Stimulated activated CD4-positive, alpha-beta T cell treated with anti-CD3 and anti-CD28 coated beads, TNF-alpha, amount 100 ng/mL, for 1 hour (primary cell): ENCODE results near the gene GGCT.

Source experiments
- DNase-seq, 3 donors: peaks; one replicate each; pipeline ENCODE4 v3.0.0-alpha.2; 2020; ENCODE audit warnings: low read depth in 3 of 3, low spot score in 1 of 3

Gene GGCT

DNA sequence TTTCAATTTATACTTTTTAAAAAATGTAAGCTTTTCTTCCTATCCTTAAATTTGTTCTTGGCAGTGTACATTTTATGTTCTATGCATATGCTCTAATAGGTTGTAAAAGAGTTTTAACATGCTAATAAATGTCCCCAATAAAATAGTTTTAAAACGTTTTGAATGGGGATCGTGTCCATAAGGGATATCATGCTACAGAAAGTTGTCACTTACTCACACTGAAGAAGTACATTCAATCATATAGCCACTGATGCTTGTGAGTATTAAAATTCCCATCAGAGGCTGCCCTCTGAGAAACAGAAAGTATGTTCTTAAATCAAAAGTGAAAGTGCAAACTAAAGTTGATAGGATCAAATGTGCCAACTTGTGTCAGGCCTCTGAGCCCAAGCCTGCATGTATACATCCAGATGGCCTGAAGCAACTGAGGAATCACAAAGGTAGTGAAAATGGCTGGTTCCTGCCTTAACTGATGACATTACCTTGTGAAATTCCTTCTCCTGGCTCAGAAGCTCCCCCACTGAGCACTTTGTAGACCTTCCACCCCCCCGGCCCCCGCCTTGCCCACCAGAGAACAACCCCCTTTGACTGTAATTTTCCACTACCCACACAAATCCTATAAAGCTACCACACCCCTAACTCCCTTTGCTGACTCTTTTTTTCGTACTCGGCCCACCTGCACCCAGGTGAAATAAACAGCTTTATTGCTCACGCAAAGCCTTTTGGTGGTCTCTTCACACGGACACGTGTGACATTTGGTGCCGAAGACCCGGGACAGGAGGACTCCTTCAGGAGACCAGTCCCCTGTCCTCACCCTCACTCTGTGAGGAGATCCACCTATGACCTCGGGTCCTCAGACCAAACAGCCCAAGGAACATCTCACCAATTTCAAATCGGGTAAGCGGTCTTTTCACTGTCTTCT is 25.2 kb downstream of the GGCT start:
- no peak for DNase-seq

DNA sequence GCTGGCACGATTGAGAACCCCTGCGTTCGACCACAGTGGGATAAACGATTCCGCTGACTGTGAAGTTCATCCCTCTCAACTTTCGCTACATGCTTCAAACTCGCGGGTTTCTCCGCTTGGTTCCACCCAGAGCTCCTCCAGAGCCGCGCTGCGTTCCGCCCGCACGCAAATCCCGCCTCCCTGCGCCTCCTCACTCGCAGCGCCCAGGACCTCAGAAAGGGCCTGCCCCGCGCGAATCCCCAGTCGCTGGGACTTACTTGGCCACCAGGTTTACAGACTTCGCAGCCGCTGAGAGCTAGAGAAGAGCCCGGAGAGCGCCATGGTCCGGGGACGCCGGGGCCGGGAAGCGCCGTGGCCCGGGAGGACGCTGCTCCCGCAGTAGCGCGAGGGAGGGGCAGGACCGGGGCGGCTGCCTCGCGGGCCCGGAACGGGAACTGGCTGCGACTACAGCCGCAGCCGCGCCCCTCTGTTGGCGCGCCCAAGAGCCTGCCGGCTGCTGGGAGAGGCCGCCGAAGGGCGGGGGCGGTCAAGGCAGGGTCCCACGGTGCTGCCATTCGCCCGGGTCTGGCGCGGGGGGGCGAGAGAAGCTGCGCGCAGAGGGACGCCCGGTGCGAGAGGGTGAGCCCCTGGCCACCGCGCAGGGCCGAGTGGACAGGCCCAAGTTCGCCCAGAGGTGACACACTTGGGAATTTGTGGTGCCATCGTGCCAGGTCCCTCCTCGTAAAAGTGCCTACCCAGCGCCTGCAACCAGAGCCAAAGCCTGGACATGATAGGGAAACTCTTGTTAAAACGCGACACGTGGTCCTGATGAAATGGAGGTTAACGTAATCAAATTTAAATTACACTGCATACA is 26.1 kb downstream of the GGCT start, which contains the start of gene NOD1:
Gene NOD1 (minus strand): TSS at position 436 of the 853 bp plus-strand sequence. CDS start 21,863 bp downstream, outside the sequence.
- DNase-seq: peak in 2 of 3 donors; percentile 25 to 50

DNA sequence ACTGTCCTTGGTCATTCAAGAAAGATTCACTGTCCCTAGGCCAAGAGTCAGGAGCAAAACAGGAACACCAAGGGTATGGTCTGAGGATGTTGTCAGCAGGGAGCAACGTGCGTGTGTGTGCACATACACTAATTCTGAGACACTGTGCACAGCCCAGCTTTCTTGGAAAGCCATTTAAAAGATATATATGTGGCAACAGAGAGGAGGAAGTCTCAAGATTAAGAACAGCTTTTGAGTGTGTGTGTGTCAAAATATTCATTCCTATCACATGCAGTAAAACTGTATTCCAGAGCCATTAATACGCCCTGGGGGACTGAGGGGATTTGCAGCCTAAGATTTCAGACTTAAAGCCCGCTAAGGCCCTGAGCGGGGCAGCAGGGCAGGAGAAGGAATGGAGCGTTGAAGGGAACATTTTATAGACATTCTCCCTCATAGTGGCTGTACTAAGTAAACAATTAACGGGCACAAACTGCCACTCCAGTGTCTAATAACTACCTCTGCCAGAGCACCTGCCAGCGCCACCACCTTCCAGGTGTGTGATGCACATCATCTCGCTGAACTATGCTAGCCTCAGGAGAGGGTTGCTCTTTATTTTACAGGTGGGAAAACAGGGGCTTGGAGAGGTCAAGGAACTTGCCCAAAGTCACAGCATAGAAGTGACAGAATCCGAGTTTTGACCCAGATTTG is 28.0 kb downstream of the GGCT start:
- no peak for DNase-seq

DNA sequence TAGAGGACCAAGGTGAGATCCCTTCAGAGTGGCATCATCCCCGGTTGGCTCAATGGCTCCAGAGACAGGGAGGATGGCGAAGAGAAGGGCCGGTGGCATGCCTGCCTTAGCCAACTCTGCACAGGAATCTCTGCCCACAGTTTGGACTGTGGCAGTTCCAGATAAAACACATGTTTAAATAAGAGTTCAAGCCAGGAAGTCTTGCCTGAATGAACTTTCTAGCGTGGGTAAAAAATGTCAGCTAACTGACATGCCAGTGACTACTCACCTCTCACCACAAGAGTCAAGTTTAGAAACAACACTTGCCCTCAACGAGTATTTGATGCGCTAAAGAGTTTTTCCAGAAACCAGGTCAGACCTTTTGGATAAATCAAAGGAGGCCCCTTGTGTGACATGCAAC is 29.0 kb downstream of the GGCT start:
- no peak for DNase-seq

DNA sequence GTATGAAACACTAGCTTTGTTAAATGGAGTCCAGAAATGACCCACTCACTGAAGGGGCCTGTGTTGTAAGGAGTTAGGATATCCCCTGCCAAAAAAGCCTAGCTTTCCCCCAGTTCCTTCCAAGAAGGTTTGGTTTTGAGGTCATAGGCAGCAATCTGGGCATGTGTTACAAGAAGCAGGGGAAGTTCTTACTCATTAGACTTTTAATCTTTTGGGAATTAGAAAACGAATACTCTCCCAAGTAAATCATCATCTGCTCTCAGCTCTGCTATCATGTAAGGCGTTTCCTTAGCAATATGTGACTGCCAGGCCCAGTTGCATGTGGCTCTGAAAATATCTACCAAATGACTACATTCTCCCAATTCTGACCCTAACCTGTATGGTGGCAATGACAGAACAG is 29.7 kb downstream of the GGCT start:
- DNase-seq: no peak

DNA sequence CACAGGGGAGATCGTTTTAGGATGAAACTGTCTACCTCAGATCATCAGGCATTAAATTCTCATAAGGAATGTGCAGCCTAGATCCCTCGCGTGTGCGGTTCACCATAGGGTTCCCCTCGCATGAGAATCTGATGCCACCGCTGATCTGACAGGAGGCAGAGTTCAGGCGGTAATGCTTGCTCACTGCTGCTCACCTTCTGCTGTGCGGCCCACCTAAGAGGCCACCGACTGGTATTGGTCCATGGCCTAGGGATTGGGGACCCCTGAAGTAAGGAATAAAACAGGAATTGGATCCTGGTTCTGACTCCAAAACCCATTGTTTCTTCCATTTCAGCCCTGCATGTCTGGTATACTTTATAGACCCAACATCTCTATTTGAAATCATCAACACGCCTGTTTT is 30.1 kb downstream of the GGCT start:
- no peak for DNase-seq

DNA sequence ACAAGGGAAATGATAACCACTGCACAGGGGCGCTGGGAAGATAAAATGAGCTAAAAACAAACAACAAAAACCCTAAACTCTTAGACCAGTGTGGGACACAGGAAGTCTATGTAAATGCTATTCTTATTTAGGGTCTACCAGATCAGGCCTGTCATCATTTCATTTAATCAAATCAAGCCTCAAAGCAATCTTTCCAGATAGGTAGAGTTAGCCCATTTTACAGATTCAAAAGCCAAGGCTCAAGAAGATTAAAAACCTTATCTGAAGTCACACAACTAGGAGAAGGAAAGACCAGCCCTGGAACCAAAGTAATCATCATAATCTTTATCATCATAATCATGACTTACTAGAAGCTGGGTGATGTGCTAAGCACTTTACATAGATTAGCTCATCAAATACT is 30.7 kb downstream of the GGCT start:
- no peak for DNase-seq

DNA sequence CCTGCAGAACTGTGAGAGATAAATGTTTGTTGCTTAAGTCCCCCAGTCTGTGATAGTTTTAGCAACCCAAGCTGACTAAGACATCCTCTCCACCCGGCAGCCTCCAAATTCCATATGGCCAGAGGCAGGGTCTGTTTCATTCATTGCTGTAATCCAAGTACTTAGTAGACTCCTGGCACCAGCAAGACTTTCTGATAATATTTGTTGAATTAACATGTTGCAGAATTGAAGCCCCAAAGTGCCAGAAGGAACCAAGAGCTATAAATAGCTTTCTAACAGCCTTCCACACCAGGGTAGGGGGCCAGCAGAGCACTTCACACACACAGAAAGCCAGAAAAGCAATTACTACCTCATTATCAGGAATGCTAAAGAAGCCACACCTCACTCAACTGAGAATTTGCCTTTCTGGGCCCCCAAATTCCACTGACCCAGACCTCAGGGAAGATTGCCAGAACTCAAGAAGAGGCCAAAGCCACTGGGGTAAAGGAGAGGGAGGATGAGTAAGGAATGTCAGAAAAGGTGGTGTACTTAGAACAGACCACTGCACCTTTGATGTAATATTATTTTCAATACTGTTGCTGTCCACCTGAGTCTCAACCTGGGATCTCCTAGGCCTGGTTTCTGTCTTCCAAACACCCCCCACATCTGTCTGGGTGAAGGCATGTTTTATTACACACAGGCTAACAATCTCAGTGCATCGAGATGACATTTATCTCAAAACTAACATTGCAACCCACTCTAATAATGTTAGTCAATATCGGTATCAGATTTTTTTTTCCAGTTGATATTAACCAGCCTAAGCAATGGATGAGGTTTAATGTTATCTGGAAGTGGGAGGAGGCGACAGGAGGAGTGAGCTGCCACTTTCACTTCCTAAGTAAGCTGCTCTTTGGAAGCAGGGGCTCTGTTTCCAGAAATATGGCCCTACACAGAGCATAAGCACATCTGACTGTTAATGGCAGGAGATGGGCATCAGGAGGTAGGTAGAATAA is 31.5 kb downstream of the GGCT start:
- no peak for DNase-seq

DNA sequence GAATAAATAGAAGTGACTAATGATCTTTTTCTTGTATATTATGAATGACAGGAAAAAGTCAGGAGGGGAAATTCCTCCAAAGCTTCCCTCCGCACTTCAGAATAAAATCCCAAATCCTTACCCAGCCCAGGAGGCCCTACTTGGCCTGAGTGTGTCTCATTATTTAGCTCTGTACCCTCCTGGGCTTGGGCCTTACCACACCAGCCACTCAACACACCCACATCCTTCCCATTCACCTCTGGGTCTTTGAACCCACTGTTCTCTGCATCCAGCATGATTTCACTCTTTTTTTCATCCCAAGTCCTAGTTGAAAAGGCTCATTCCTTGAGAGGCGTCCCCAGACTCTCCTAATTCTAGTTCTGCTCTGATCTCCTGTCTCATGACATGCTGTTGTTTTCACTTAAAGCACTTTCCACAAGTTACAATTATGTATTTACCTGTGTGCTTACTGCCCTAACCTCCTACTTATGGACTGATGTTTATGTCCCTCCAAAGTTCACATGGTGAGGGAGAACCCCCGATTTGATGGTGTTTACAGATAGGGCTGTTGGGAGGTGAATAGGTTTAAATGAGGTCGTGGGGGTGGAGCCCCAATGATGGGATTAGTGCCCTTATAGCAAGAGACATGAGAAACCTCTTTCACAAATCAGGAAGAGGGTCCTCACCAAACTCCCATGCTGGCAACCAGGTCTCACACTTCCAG is 32.4 kb downstream of the GGCT start:
- DNase-seq: no peak

DNA sequence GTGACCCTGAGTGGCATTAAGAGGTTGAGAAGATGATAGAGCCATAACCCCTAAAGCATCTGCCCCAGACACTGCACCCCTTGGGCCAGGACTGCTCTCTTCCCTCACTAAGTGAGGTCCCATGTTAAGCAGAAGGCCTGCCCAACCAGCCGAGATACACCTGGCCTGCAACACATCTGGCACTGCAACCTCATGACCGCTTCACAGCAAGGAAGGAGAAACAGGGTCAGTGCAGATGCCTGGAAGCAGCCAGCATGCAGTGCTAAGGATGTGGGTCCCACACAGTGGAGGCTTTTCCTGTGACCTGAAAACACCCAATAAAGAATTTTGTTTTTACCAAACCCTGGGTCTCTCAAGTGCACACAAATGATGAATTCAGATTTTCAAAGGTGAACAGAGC is 33.4 kb downstream of the GGCT start:
- DNase-seq: no peak

DNA sequence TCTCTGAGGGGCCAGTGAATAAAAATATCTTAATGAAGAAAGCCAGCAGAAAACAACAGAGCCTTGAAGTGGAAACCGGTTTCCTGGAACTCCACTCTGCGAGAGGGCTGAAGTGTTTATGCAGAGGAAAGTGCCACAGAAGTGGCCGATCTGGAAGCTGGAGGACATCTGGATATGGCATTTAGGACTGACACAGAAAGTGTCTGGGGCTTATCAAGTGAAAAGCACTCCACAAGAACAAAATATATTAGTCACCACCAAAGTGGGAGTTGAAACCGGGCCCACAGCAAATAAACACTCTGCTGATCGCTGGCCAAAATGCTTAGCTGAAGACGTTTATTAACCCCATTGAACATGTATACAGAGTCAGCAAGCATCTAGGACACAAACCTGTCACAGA is 33.9 kb downstream of the GGCT start:
- no peak for DNase-seq

DNA sequence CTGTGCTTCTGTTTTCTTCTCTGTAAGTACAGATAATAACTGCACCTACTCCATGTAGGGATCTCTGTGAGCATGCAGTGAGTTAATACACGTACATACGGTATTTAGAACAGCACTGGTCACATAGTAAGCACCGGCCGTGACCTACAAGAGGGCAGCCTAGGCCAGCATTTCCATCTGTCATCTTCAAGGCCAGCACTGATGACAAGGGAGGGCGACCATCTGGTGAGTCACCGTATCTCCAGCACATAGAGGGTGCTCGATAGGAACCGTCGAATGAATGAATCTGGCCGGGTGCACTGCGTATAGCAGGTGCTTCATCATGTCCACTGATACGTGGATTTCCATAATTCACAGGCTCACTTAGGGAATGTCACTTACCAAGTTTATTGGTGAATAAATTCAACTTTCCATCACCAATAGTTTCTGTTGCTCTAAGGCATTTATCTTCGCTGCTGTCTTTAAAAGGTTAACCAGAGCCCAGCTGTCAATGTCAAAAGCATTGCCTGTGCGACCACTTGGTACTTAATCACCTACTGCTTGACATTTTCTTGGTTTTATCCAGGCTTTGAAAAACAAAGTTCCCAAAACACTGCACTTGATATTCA is 34.4 kb downstream of the GGCT start:
- DNase-seq: no peak

DNA sequence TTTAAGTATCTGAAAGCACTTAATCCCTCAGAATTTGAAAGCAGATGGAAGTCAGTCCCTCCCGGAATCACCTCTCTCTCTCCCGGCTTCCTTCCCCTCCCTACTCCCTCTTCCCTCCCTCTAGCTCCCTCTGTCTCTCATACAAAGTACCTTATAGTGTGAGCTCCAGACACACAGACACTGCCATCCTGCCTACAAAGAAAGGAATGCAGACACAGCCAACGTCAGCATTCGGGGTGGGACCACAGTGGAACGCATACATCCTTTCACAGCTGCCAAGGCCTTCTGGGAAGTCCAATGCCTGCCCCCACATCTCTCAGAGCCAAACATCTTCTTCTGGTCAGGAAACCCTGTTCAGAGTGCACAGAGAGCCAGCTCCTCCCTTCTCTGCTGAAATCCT is 35.3 kb downstream of the GGCT start:
- DNase-seq: no peak

DNA sequence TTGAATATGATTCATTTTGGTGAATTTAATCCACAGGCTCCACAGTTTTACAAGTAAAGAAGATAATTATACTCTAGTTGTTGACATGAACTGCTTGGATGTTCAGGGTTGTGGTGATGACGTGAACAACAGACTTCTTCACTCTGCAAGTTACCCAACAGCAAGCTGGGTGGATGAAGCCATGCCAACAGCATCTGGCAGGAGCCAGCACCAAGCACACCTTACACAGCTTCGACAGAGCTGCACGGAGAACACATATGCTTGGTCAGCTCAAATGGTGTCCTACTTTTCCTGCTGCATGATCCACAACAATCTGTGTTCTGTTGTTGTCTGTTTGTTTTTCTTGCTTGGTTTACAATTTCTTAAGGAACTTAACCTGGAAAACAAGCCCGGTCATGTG is 35.8 kb downstream of the GGCT start:
- no peak for DNase-seq

DNA sequence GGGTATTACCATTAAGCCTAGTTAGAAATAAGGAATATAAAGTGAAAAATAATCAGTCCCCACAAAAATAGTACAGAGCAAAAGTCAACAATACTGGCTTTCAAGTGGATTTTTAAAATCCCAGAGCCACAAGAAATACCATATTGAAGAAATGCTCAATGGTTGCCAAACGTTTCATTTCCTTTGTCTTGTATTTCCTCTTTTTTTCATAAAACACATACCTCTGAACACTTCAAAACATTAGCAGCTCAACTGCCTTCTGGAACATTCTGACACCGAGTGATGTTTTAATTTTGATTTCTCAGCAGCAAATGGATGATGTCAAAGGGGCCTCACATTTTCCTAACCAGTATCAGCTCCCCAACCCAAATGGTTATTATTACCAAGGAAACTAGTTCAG is 36.6 kb downstream of the GGCT start:
- no peak for DNase-seq

DNA sequence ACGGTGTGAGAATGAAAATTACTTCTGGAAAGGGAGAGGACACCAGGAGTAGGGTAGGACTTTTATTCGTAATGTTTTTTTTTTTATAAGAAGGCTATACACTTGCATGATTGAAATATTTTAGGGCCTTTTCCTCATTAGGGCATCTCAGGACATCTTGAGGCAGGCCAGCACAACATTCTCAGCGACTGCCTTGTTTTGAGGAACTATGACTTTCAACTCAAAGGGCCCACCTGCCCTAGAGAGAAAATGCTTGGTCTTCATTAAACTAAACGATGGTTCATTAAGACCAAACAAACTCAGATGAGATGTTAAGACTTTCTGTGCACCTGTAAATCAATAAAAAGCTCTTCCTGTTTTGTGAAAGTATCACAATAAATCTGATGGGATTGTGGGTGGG is 37.4 kb downstream of the GGCT start:
- no peak for DNase-seq

DNA sequence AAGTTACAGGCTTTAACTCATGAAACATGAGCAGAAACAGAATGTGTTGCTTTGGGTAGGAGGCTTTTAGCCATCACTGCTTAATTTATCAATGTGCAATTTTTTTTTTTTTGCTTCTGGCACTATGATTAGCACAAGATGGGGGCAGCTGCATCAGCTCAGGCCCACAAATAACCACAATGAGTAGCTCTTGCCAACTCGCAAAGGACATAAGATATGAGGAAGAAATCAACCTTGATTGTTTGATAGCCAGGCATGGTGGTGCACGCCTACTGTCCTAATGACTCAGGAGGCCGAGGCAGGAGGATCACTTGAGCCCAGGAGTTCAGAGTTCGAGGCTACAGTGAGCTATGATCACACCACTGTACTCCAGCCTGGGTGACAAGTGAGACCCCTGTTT is 38.4 kb downstream of the GGCT start:
- no peak for DNase-seq

DNA sequence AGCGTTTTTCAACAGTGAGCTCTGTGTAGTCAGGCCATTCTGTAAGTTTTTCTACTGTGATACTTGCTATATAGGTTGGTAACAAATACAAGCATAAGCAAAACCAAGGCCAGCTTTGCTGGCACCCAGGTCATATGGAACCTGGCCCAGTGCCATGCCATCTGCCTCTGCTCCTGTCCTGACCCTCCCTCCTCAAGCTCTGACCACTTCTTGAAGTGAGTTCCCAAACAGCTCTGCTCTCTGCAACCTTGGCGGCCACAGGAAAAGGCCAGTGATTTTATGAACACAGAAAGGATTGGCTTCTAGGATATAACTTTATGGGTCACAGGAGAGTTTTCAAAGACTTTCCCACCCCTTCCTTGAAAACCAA is 38.8 kb downstream of the GGCT start:
- DNase-seq: no peak

DNA sequence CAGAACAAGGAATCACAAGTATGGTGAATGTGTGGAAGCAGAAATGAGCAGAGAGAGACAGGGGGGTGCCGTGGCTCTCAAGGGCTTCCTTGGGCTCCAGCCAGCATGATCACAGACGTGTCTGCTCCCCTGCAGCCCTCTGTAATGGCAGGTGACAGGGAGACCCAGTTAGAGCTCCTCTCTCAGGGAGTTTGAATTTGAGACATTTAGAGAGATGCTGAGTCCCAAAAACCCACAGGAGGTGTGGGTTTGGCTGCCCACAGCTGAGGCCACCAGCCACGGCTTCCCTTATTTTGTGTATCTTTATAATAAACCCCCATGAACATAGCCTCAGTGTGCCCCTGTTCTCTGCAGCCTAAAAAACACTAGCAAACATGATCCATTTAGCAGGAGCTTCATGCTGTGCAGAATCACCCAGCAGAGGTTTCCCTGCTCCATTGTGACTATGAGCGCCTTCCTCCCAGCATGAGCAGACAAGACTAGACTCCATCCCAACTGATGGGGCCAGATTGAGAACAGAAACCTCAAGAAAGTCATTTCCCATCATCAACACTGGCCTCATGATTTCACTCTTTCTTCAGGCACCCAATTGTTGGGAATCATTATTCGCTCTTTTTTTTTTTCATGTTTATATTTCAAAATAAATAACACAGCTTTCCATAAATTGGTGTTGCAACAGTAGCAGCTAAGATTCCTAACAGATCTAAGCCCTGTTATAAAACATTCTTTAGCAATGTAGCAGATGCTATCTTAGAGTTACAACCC is 39.4 kb downstream of the GGCT start:
- no peak for DNase-seq
